ENCODE measurements around the gene P2RX3. TPM values are rescaled to one million over a fixed set of nuclear protein-coding genes. Genes with fewer than 3 reads are reported as not detected.
A peak's percentile ranks its signal among the peaks of the same experiment; 100 is the strongest.

P2RX3 gene
- total RNA-seq, 2 donors from 2014 or later: not detected

DNA sequence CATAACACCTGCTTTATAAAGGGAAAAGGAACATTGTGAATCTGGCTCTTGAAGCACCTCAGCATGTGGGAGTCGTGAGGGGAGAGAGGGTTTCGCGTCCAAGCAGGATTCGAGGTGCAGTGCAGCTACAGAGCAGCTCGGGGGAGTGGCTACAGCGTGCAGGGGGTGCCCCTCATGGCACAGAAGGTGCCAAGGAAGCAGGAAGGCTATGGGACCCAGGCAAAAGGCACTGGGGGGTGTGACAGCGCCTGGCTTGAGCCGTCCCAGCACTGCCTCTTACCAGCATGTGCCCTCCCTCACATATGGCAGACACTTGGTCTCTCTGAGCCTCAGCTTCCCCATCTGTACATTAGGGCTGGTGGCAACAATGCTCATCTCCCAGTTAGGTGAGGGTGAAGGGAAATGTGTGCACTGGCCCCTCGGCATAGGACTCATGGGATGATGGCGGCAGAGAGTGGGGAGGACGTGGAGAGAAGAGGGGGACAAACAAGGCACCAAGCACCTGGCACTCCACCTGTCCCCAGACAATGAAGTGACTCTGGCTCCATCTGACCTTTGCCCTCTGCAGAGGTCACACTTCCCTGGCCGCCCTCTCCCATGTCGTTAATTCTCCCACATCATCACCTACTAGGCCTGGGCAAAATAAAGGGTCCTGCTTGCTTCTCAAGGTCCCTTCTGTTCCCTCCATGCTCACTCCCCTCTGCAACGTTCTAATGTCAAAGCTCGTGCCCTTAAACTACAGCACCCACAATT is 23.8 kb upstream of the P2RX3 start:
- H3K9ac ChIP-seq (ENCODE audit: extremely low read depth, low read length, poor library complexity, severe bottlenecking): no peak overlapping the region
- no peaks in the 10 kb centered on the region for H3K4me1 ChIP-seq (ENCODE audit: control insufficient read depth, insufficient read depth, low read length)
- peak overlapping the region; percentile 52 for H3K27ac Mint-ChIP-seq
- H3K9me3 ChIP-seq (ENCODE audit: control insufficient read depth, low read length): no peaks in the 10 kb centered on the region
- no peaks in the 10 kb centered on the region for H3K27me3 Mint-ChIP-seq (ENCODE audit: insufficient read depth)
- peaks cover 49% of the 10 kb centered on the region for H3K36me3 ChIP-seq (ENCODE audit: control insufficient read depth, insufficient read depth, low read length)
- peaks cover 32% of the 10 kb centered on the region for H3K36me3 Mint-ChIP-seq (ENCODE audit: low read depth)
- WGBS, 2 experiments (ENCODE audit: insufficient coverage in 1 of 2, insufficient read length in 1 of 2): 89 to 92% methylated on average over 12 to 15 of the region's 15 CpGs
- no peaks in the 10 kb centered on the region for H3K9me3 Mint-ChIP-seq
- no peak overlapping the region for H3K4me3 Mint-ChIP-seq
- no peak overlapping the region for H3K4me3 ChIP-seq (ENCODE audit: low read length)
- H3K4me1 Mint-ChIP-seq: peaks cover 16% of the 10 kb centered on the region
- no peaks in the 10 kb centered on the region for H3K27me3 ChIP-seq (ENCODE audit: control insufficient read depth, insufficient read depth, low read length, poor library complexity, severe bottlenecking)
- H3K27ac ChIP-seq (ENCODE audit: low read depth, low read length): no peak overlapping the region
- TF ChIP-seq, protein P1, sequence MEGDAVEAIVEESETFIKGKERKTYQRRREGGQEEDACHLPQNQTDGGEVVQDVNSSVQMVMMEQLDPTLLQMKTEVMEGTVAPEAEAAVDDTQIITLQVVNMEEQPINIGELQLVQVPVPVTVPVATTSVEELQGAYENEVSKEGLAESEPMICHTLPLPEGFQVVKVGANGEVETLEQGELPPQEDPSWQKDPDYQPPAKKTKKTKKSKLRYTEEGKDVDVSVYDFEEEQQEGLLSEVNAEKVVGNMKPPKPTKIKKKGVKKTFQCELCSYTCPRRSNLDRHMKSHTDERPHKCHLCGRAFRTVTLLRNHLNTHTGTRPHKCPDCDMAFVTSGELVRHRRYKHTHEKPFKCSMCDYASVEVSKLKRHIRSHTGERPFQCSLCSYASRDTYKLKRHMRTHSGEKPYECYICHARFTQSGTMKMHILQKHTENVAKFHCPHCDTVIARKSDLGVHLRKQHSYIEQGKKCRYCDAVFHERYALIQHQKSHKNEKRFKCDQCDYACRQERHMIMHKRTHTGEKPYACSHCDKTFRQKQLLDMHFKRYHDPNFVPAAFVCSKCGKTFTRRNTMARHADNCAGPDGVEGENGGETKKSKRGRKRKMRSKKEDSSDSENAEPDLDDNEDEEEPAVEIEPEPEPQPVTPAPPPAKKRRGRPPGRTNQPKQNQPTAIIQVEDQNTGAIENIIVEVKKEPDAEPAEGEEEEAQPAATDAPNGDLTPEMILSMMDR (conservative IDR thresholded peaks at IDR 0.05): no peak
- DNase-seq: no peak

- peak; percentile 80 for DNase-seq
- Mint-ChIP-seq H3K4me3 (no peak overlapping the region), H3K9me3 (no peaks in the 10 kb centered on the region), H3K36me3 (ENCODE audit: low read depth) (peaks cover 30% of the 10 kb centered on the region), H3K4me1 (peaks cover 16% of the 10 kb centered on the region), H3K27ac (no peak overlapping the region), H3K27me3 (ENCODE audit: insufficient read depth) (no peaks in the 10 kb centered on the region)
- 53 to 69% methylated on average over 4 to 8 of the region's 8 CpGs for WGBS, 2 experiments (ENCODE audit: insufficient coverage in 1 of 2, insufficient read length in 1 of 2)
- no peaks in the 10 kb centered on the region for H3K4me1 ChIP-seq (ENCODE audit: control insufficient read depth, insufficient read depth, low read length)
- H3K9ac ChIP-seq (ENCODE audit: extremely low read depth, low read length, poor library complexity, severe bottlenecking): no peak overlapping the region
- no peaks in the 10 kb centered on the region for H3K27me3 ChIP-seq (ENCODE audit: control insufficient read depth, insufficient read depth, low read length, poor library complexity, severe bottlenecking)
- TF ChIP-seq, protein P1 (conservative IDR thresholded peaks at IDR 0.05): no peak
- no peaks in the 10 kb centered on the region for H3K9me3 ChIP-seq (ENCODE audit: control insufficient read depth, low read length)
- H3K36me3 ChIP-seq (ENCODE audit: control insufficient read depth, insufficient read depth, low read length): peaks cover 39% of the 10 kb centered on the region
- H3K4me3 ChIP-seq (ENCODE audit: low read length): no peak overlapping the region
- no peak overlapping the region for H3K27ac ChIP-seq (ENCODE audit: low read depth, low read length)
These were observed 22.7 kb upstream of the P2RX3 start for GRCh38 chr11:57315491-57315890.

DNA sequence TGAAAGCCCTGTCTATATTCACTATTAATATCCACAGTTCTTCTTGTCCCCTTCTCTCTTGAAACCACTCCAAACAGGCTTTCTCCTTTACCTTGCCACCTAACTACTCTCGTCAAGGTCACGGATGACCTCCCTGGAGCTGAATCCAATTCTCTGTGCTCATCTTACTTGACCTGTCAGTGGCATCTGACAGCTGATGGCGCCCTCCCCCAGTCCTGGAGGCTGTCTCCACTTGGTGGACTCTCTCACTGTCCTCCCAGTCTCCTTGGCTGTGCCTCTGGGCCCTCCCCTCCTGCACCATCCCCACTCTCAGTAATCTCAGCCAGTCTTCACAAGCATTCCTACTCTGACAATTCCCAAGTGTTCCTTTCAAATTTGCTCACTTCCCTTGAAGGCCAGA is 22.1 kb upstream of the P2RX3 start:
- DNase-seq: no peak

More for the DNA sequence above, 22.1 kb upstream of the P2RX3 start:
- Histone ChIP-seq H3K9me3 (ENCODE audit: control insufficient read depth, low read length) (no peaks in the 10 kb centered on the region), H3K27me3 (ENCODE audit: control insufficient read depth, insufficient read depth, low read length, poor library complexity, severe bottlenecking) (no peaks in the 10 kb centered on the region), H3K27ac (ENCODE audit: low read depth, low read length) (no peak overlapping the region), H3K4me3 (ENCODE audit: low read length) (no peak overlapping the region), H3K36me3 (ENCODE audit: control insufficient read depth, insufficient read depth, low read length) (peaks cover 42% of the 10 kb centered on the region), H3K4me1 (ENCODE audit: control insufficient read depth, insufficient read depth, low read length) (no peaks in the 10 kb centered on the region), H3K9ac (ENCODE audit: extremely low read depth, low read length, poor library complexity, severe bottlenecking) (no peak overlapping the region)
- no peak overlapping the region for H3K4me3 Mint-ChIP-seq
- WGBS, 2 experiments (ENCODE audit: insufficient coverage in 1 of 2, insufficient read length in 1 of 2): 79 to 91% methylated on average over 3 of the region's 3 CpGs
- H3K9me3 Mint-ChIP-seq: no peaks in the 10 kb centered on the region
- H3K27ac Mint-ChIP-seq: no peak overlapping the region
- TF ChIP-seq, protein P1 (conservative IDR thresholded peaks at IDR 0.05): no peak
- H3K4me1 Mint-ChIP-seq: peaks cover 15% of the 10 kb centered on the region
- no peaks in the 10 kb centered on the region for H3K27me3 Mint-ChIP-seq (ENCODE audit: insufficient read depth)
- H3K36me3 Mint-ChIP-seq (ENCODE audit: low read depth): peaks cover 35% of the 10 kb centered on the region

Measured in endodermal cell (in vitro differentiated cells).